Hepatocyte (in vitro differentiated cells): ENCODE measurements around the gene MAPK14. TPM values are rescaled to one million over a fixed set of nuclear protein-coding genes. Genes with fewer than 3 reads are reported as not detected.

Experiments used
- DNase-seq: peaks from one replicate; pipeline ENCODE4 v3.0.0-alpha.2; 2016; ENCODE audit warnings: low spot score
- H2AFZ ChIP-seq: fragments of 200-600 bp; sonication (generic); 2 replicates; pipeline ENCODE4 v1.6.0; 2016; ENCODE audit warnings: antibody characterized with exemption, mild to moderate bottlenecking
- H3K27ac ChIP-seq: fragments of 200-600 bp; sonication (generic); 2 replicates; pipeline ENCODE4 v1.5.1; 2016; ENCODE audit warnings: mild to moderate bottlenecking
- H3K27me3 ChIP-seq: fragments of 200-600 bp; sonication (generic); 2 replicates; pipeline ENCODE4 v1.6.1; 2016
- H3K36me3 ChIP-seq: fragments of 200-600 bp; sonication (generic); replicated peaks from 2 replicates; pipeline ENCODE4 v1.5.1; 2016; ENCODE audit warnings: low read depth; ENCODE audit not compliant: insufficient read depth
- H3K4me1 ChIP-seq: fragments of 200-600 bp; sonication (generic); 2 replicates; pipeline ENCODE4 v1.5.1; 2016; ENCODE audit warnings: mild to moderate bottlenecking, moderate library complexity; ENCODE audit not compliant: insufficient read depth
- H3K4me2 ChIP-seq: fragments of 200-600 bp; sonication (generic); 2 replicates; pipeline ENCODE4 v1.6.0; 2016
- H3K4me3 ChIP-seq: fragments of 200-600 bp; sonication (generic); 2 replicates; pipeline ENCODE4 v1.5.1; 2016; ENCODE audit warnings: mild to moderate bottlenecking
- H3K79me2 ChIP-seq: fragments of 200-600 bp; sonication (generic); 2 replicates; pipeline ENCODE4 v1.6.0; 2017; ENCODE audit warnings: mild to moderate bottlenecking
- H3K9me2 ChIP-seq: fragments of 200-600 bp; sonication (generic); replicated peaks from 2 replicates; pipeline ENCODE4 v1.6.0; 2017; ENCODE audit warnings: mild to moderate bottlenecking; ENCODE audit not compliant: insufficient read depth
- H3K9me3 ChIP-seq: fragments of 200-600 bp; sonication (generic); 2 replicates; pipeline ENCODE4 v1.5.1; 2016; ENCODE audit warnings: low read depth, mild to moderate bottlenecking
- H4K20me1 ChIP-seq: fragments of 200-600 bp; sonication (generic); 2 replicates; pipeline ENCODE4 v1.6.0; 2016; ENCODE audit warnings: mild to moderate bottlenecking; ENCODE audit not compliant: insufficient read depth, poor library complexity, severe bottlenecking
- CTCF ChIP-seq: fragments of 200-600 bp; sonication (generic); IDR thresholded peaks from 2 replicates; pipeline ENCODE4 v1.5.1; 2016; ENCODE audit warnings: antibody characterized with exemption, mild to moderate bottlenecking; ENCODE audit not compliant: poor library complexity
- EZH2 ChIP-seq: fragments of 200-600 bp; sonication (generic); IDR thresholded peaks from 2 replicates; pipeline ENCODE4 v1.6.1; 2016; ENCODE audit warnings: antibody characterized with exemption, mild to moderate bottlenecking, borderline replicate concordance
- EZH2phosphoT487 ChIP-seq: fragments of 200-600 bp; sonication (generic); IDR thresholded peaks from one replicate; pipeline ENCODE4 v1.6.1; 2018; ENCODE audit warnings: antibody characterized with exemption, mild to moderate bottlenecking, low read depth, moderate library complexity; ENCODE audit not compliant: unreplicated experiment, severe bottlenecking
- WGBS: methylation state at CpG from one replicate; pipeline ENCODE4 v1.1.6; 2016; ENCODE audit warnings: low lambda C conversion rate; ENCODE audit errors: missing lambda C conversion rate; 5-methylcytosine and 5-hydroxymethylcytosine counted together
- polyA plus RNA-seq: library from polyadenylated mRNA; unstranded; fragments of >200 nt; fragmentation: Nextera tagmentation; extraction: Ambion mirVana; gene quantifications from 2 replicates; pipeline ENCODE4 v1.2.1, GENCODE V29; 2016
- total RNA-seq: library from RNA; depleted of rRNA; stranded (reverse); fragments of >200 nt; gene quantifications from 2 replicates; pipeline ENCODE4 v1.2.3, GENCODE V29; 2014

MAPK14 gene
- total and polyA plus RNA-seq, 2 experiments from 2014 or later, result 46.8 to 86.5 TPM

GRCh38 chr6:36142971-36143838 is 115.6 kb downstream of the MAPK14 start:
- Histone ChIP-seq H4K20me1 (no peaks in the 10 kb centered on the region), H3K79me2 (no peaks in the 10 kb centered on the region), H3K4me3 (no peak overlapping the region), H3K9me2 (no peaks in the 10 kb centered on the region), H3K27ac (no peak overlapping the region), H3K27me3 (no peaks in the 10 kb centered on the region), H3K4me2 (no peak overlapping the region), H2AFZ (no peak overlapping the region), H3K9me3 (no peaks in the 10 kb centered on the region), H3K36me3 (no peaks in the 10 kb centered on the region), H3K4me1 (no peaks in the 10 kb centered on the region)
- TF ChIP-seq EZH2, result no peak
- no peak for TF ChIP-seq EZH2phosphoT487
- TF ChIP-seq CTCF, result no peak
- DNase-seq, result no peak
- 84% methylated on average over 11 of the region's 13 CpGs for WGBS

- WGBS, result 80% methylated on average over 4 of the region's 4 CpGs
- no peaks in the 10 kb centered on the region for H3K9me3 ChIP-seq
- TF ChIP-seq CTCF (no peak), EZH2 (no peak), EZH2phosphoT487 (no peak)
- no peaks in the 10 kb centered on the region for H3K27me3 ChIP-seq
- no peak overlapping the region for H3K4me2 ChIP-seq
- H4K20me1 ChIP-seq, result no peaks in the 10 kb centered on the region
- no peaks in the 10 kb centered on the region for H3K9me2 ChIP-seq
- H3K4me3 ChIP-seq, result no peak overlapping the region
- no peak overlapping the region for H2AFZ ChIP-seq
- H3K36me3 ChIP-seq, result no peaks in the 10 kb centered on the region
- no peak overlapping the region for H3K27ac ChIP-seq
- no peaks in the 10 kb centered on the region for H3K79me2 ChIP-seq
- no peaks in the 10 kb centered on the region for H3K4me1 ChIP-seq
- DNase-seq, result no peak
Measured at GRCh38 chr6:36145495-36145894, 117.9 kb downstream of the MAPK14 start.

- Histone ChIP-seq H3K4me3 (no peak overlapping the region), H3K27ac (no peak overlapping the region), H3K79me2 (no peaks in the 10 kb centered on the region), H4K20me1 (no peaks in the 10 kb centered on the region), H3K9me3 (no peaks in the 10 kb centered on the region), H3K27me3 (no peaks in the 10 kb centered on the region), H3K36me3 (no peaks in the 10 kb centered on the region), H3K4me2 (no peak overlapping the region), H2AFZ (no peak overlapping the region), H3K9me2 (no peaks in the 10 kb centered on the region), H3K4me1 (no peaks in the 10 kb centered on the region)
- no peak for DNase-seq
- WGBS, result 95% methylated on average over 3 of the region's 3 CpGs
- no peak for TF ChIP-seq EZH2phosphoT487
- no peak for TF ChIP-seq CTCF
- no peak for TF ChIP-seq EZH2
Measured at GRCh38 chr6:36147294-36147693, 119.7 kb downstream of the MAPK14 start.
